Prostate gland (tissue), 2 donors: ENCODE results near the gene STAC. TPM values are rescaled to one million over a fixed set of nuclear protein-coding genes. Genes with fewer than 3 reads are reported as not detected.

Source experiments
- DNase-seq: peaks from one replicate; pipeline ENCODE4 v3.0.0-alpha.2; 2019; ENCODE audit warnings: low spot score
- H3K27ac ChIP-seq, 2 donors: fragments of 200-600 bp; sonication (generic); 2 replicates each; pipeline ENCODE4 v1.5.1; 2017 to 2019
- H3K27me3 ChIP-seq: fragments of 200-600 bp; sonication (generic); replicated peaks from 2 replicates; pipeline ENCODE4 v1.5.1; 2019; ENCODE audit not compliant: insufficient read depth
- H3K36me3 ChIP-seq, 2 donors: fragments of 200-600 bp; sonication (generic); 1 replicate in 1 of 2; 2 replicates in 1 of 2; pipeline versions ENCODE4 v1.5.1 to v1.8.1; 2017 to 2019
- H3K4me1 ChIP-seq: fragments of 200-600 bp; sonication (generic); replicated peaks from 2 replicates; pipeline ENCODE4 v1.5.1; 2019
- H3K4me3 ChIP-seq, 2 donors: fragments of 200-600 bp; sonication (generic); 2 replicates each; pipeline ENCODE4 v1.5.1; 2017 to 2019
- H3K9me3 ChIP-seq: fragments of 200-600 bp; sonication (generic); 2 replicates; pipeline ENCODE4 v1.5.1; 2017
- POLR2A ChIP-seq: fragments of 450-650 bp; IDR thresholded peaks from one replicate; pipeline ENCODE4 v1.6.1; 2016; ENCODE audit warnings: antibody characterized with exemption, mild to moderate bottlenecking
- POLR2AphosphoS5 ChIP-seq: sonication (generic); formaldehyde crosslinking; IDR thresholded peaks from one replicate; pipeline ENCODE4 v1.6.1; 2017; ENCODE audit warnings: antibody characterized with exemption
- WGBS: methylation state at CpG from one replicate; pipeline ENCODE4 v1.1.5; 2018; 5-methylcytosine and 5-hydroxymethylcytosine counted together
- intact Hi-C: fragments of 100-400 bp; cut with DNase I; formaldehyde crosslinking; loops from one replicate; pipeline ENCODE4 v1.14.2; 2022
- total RNA-seq, 2 donors: library from RNA; depleted of rRNA; stranded (reverse); fragments of >200 nt; gene quantifications; one replicate each; pipeline ENCODE4 v1.1.0, GENCODE V29; 2016
- TF ChIP-seq, protein P1 (sequence below), 4 experiments: fragments of 200-600 bp in 2 of 4; fragments of 450-650 bp in 2 of 4; sonication (generic) in 2 of 4; IDR thresholded peaks; 1 replicate in 3 of 4; 2 replicates in 1 of 4; pipeline ENCODE4 v1.5.1; 2016 to 2019; ENCODE audit warnings: antibody characterized with exemption in 4 of 4, mild to moderate bottlenecking in 2 of 4, moderate library complexity in 2 of 4

STAC gene
- total RNA-seq, 2 donors from 2014 or later: 10.6 to 18.4 TPM

- no peak for DNase-seq
- TF ChIP-seq POLR2AphosphoS5 (no peak), POLR2A (no peak)
- TF ChIP-seq, protein P1, sequence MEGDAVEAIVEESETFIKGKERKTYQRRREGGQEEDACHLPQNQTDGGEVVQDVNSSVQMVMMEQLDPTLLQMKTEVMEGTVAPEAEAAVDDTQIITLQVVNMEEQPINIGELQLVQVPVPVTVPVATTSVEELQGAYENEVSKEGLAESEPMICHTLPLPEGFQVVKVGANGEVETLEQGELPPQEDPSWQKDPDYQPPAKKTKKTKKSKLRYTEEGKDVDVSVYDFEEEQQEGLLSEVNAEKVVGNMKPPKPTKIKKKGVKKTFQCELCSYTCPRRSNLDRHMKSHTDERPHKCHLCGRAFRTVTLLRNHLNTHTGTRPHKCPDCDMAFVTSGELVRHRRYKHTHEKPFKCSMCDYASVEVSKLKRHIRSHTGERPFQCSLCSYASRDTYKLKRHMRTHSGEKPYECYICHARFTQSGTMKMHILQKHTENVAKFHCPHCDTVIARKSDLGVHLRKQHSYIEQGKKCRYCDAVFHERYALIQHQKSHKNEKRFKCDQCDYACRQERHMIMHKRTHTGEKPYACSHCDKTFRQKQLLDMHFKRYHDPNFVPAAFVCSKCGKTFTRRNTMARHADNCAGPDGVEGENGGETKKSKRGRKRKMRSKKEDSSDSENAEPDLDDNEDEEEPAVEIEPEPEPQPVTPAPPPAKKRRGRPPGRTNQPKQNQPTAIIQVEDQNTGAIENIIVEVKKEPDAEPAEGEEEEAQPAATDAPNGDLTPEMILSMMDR (IDR thresholded peaks at IDR 0.05): no peak
- intact Hi-C loops: no loop called here
- no peak overlapping the region for H3K4me3 ChIP-seq
- H3K36me3 ChIP-seq: no peaks in the 10 kb centered on the region
- WGBS: 65% methylated on average over 2 of the region's 2 CpGs
- H3K27ac ChIP-seq: no peak overlapping the region
- H3K27me3 ChIP-seq: no peaks in the 10 kb centered on the region
- H3K4me1 ChIP-seq: no peaks in the 10 kb centered on the region
- H3K9me3 ChIP-seq: no peaks in the 10 kb centered on the region
These were observed 140.7 kb downstream of the STAC start for GRCh38 chr3:36521007-36521379.

DNA sequence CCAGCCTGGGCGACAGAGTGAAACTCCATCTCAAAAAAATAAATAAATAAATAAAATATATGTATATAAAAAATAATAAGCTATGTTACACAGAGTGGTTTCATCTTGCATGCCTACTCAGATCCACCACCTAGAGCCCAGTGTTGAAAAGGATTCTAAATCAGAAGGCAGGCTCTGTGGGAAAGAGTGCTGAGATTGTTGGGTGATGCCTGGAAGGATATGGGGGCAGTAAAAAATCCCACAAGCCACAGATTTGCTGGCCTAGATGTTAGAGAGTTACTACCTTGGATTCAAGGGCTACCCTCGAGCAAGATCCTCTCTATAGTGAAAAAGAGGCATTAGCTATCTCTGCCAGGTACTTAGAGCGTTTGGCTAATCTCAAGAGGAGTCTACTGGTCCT is 144.3 kb downstream of the STAC start:
- DNase-seq: no peak
- 76% methylated on average over 3 of the region's 3 CpGs for WGBS

DNA sequence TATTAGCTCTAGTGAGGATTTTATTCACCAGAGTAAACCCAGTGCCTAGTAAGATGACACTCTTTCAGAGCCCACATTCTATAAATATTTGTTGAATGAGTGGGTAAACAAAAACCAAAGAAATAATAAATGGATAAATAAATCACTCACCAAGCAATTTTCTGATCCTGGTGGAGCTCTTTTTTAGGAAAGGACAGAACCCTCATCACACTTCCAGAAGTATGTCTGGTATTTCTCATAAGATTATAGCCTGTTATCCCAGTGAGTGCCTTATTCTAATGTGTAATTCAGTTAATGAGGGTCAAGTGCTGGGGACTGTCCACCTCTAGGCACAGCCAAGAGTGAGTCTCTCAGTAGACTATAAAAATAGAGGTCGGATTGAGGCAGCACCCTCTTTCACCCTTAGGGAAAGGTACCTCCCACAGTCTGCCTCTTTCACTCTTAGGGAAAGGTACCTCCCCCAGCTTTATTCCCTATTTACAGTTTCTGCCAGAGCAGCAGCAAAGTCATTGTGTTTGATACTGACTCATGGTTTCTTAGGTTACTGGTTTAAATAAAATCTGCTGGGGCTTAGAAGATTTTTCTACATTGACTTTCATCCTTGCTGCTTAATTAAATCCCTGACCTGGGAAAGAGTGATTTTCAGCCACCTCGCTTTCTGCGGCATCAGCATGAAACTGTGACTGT is 145.0 kb downstream of the STAC start:
- H3K9me3 ChIP-seq: no peaks in the 10 kb centered on the region
- 64% methylated on average over 3 of the region's 3 CpGs for WGBS
- TF ChIP-seq POLR2AphosphoS5 (no peak), POLR2A (no peak)
- TF ChIP-seq, protein P1 (IDR thresholded peaks at IDR 0.05): no peak
- no peak for DNase-seq
- no peaks in the 10 kb centered on the region for H3K27me3 ChIP-seq
- no peak overlapping the region for H3K4me3 ChIP-seq
- intact Hi-C loops: no loop called here
- H3K36me3 ChIP-seq: no peaks in the 10 kb centered on the region
- no peaks in the 10 kb centered on the region for H3K4me1 ChIP-seq
- H3K27ac ChIP-seq: no peak overlapping the region

More for the DNA sequence above, 144.3 kb downstream of the STAC start:
- Histone ChIP-seq H3K9me3 (no peaks in the 10 kb centered on the region), H3K27me3 (no peaks in the 10 kb centered on the region), H3K4me1 (no peaks in the 10 kb centered on the region), H3K36me3 (no peaks in the 10 kb centered on the region), H3K4me3 (no peak overlapping the region), H3K27ac (no peak overlapping the region)
- intact Hi-C loops: no loop called here
- TF ChIP-seq POLR2A: no peak
- TF ChIP-seq, protein P1 (IDR thresholded peaks at IDR 0.05): no peak
- no peak for TF ChIP-seq POLR2AphosphoS5

DNA sequence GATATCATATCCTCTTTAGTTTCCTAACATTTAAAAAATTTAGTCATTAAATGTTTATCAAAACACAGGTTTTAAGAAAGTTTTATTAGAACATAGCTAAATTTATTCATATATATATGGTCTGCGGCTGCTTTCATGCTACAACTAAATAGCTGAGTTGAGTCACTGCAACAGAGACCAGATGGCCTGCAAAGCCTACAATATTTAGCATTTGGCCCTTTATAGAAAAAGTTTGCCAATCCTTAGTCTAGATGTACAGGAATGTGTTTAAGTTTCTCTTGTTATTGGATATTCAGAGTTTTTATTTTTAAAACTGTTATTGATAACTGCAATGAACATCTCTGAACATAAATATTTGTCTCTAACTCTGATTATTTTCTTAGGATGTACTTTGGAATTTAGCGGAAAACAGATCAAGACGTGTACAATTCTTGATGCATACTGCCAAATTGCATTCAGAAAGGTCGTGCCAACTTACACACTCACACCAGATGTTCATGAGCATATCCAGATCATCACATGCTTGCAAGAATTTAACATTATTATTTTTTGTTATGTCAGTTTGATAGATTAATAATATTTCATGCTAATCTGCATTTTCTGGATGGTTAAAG is 157.9 kb downstream of the STAC start:
- Histone ChIP-seq H3K4me1 (no peaks in the 10 kb centered on the region), H3K27me3 (no peaks in the 10 kb centered on the region), H3K4me3 (no peak overlapping the region), H3K36me3 (no peaks in the 10 kb centered on the region), H3K27ac (no peak overlapping the region), H3K9me3 (no peaks in the 10 kb centered on the region)
- 80% methylated on average over 4 of the region's 4 CpGs for WGBS
- TF ChIP-seq POLR2AphosphoS5 (no peak), POLR2A (no peak)
- TF ChIP-seq, protein P1 (IDR thresholded peaks at IDR 0.05): no peak
- intact Hi-C loops: no loop called here
- no peak for DNase-seq
